Measurements from ENCODE around the gene APOBEC3F. TPM values are rescaled to one million over a fixed set of nuclear protein-coding genes. Genes with fewer than 3 reads are reported as not detected.
A peak's percentile ranks its signal among the peaks of the same experiment; 100 is the strongest.
"Not testable (repeated sequence)": the region's sequence is repeated elsewhere in the genome, so short reads cannot be mapped to it uniquely, and the experiment has no call there.

Gene APOBEC3F
- total and polyA plus RNA-seq, 10 of the 15 experiments (the other 5 are each of a cell fraction or from before 2014, with no cell fraction given) = 7.4 to 29.1 (median 12.8) TPM

DNA sequence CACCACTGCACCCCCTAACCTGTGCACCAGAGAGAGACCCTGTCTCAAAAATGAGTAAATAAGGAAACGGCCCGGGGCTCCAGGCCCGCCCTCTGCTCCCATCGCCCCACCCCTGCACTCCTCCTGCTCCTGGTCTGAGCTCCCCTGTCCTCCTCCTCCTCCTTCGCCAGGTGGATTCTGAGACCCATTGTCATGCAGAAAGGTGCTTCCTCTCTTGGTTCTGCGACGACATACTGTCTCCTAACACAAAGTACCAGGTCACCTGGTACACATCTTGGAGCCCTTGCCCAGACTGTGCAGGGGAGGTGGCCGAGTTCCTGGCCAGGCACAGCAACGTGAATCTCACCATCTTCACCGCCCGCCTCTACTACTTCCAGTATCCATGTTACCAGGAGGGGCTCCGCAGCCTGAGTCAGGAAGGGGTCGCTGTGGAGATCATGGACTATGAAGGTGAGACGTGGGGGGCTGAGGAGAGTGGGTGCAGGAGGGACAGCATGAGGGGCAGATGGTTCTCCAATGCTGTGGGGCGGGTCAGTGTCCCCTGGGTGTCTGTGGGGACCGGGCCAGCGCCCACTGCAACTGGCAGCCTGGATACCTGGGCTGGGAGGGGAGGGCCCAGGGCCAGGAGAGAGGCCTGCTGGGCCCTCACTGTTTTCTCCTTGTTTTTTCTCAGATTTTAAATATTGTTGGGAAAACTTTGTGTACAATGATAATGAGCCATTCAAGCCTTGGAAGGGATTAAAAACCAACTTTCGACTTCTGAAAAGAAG, 22.9 kb upstream of the APOBEC3F start (continued):
- no peak for TF ChIP-seq NFIC (IDR thresholded peaks at IDR 0.05; ENCODE audit: low read depth, low read length)
- no peak for TF ChIP-seq USF2 (IDR thresholded peaks at IDR 0.05; ENCODE audit: borderline replicate concordance, low read depth, low read length)

GRCh38 chr22:39020021-39020651, 20.5 kb upstream of the APOBEC3F start:
- Histone ChIP-seq H3K4me3 (peak overlapping the region; percentile 53), H3K27ac (ENCODE audit: control insufficient read depth, insufficient read depth) (peak overlapping the region; percentile 31), H3K4me2 (ENCODE audit: control insufficient read depth, insufficient read depth) (peak overlapping the region; percentile 60), H3K4me1 (ENCODE audit: control insufficient read depth, insufficient read depth, low read length) (peaks cover 19% of the 10 kb centered on the region), H3K79me2 (ENCODE audit: control insufficient read depth, insufficient read depth, low read length) (peaks cover 37% of the 10 kb centered on the region), H3K36me3 (ENCODE audit: control insufficient read depth in 2 of 2, insufficient read depth in 2 of 2, low read length in 1 of 2) (peaks cover 0 to 13% of the 10 kb centered on the region in 2 experiments; a peak in 2 of 4 replicates)
- ATAC-seq (0 out of 3 replicates have a peak, but pooled peaks have one; percentile 6), FAIRE-seq (peak; percentile 61)
- BruUV-seq (replicated peaks); H3K27me3 ChIP-seq (replicated peaks in 1 of 2; ENCODE audit: control insufficient read depth in 2 of 2, insufficient read depth in 2 of 2, low read length in 1 of 2); H3K9me3 ChIP-seq (replicated peaks; ENCODE audit: control insufficient read depth, insufficient read depth, low read length); H2AFZ ChIP-seq (ENCODE audit: control insufficient read depth, low read depth, low read length); H4K20me1 ChIP-seq (ENCODE audit: control insufficient read depth, insufficient read depth); intact Hi-C loops (cut with micrococcal nuclease; ENCODE audit: unreplicated experiment); in situ Hi-C loops (cut with MboI); H3K9ac ChIP-seq (ENCODE audit: control insufficient read depth, insufficient read depth, low read length); DNase-seq (ENCODE audit: low read depth, low spot score): not testable (repeated sequence)
- SMC1A ChIA-PET (ENCODE audit: uncharacterized antibody, unreplicated experiment) = interaction anchor here (0.7 to 1.6 kb wide), 2 partner anchors 17 to 45 kb away, joined by 3 to 4 read pairs; no protein-coding TSS in a partner anchor
- POLR2A ChIA-PET = interaction anchor here (0.6 to 1.7 kb wide), 4 partner anchors 10 to 298 kb away, joined by 3 to 6 read pairs (median 4); no protein-coding TSS in a partner anchor
- RAD21 ChIA-PET (ENCODE audit: unreplicated experiment) = interaction anchor here (0.7 to 1.6 kb wide), 4 partner anchors 17 to 79 kb away, joined by 3 to 5 read pairs (median 3); no protein-coding TSS in a partner anchor
- CTCF ChIA-PET = interaction anchor here (1.0 to 2.3 kb wide), 3 partner anchors 17 to 102 kb away, joined by 3 to 6 read pairs (median 4); no protein-coding TSS in a partner anchor
- 48% methylated on average over 15 of the region's 15 CpGs for WGBS (ENCODE audit: insufficient coverage, insufficient replicate concordance, low lambda C conversion rate, missing lambda C conversion rate)
- TF ChIP-seq POU2F2 (IDR thresholded peaks at IDR 0.05; ENCODE audit: borderline replicate concordance, low read depth, low read length) = peak; percentile 98
